Measurements from ENCODE around the gene MCRS1.
"Not testable (repeated sequence)": the region's sequence is repeated elsewhere in the genome, so short reads cannot be mapped to it uniquely, and the experiment has no call there.

MCRS1 gene, protein sequence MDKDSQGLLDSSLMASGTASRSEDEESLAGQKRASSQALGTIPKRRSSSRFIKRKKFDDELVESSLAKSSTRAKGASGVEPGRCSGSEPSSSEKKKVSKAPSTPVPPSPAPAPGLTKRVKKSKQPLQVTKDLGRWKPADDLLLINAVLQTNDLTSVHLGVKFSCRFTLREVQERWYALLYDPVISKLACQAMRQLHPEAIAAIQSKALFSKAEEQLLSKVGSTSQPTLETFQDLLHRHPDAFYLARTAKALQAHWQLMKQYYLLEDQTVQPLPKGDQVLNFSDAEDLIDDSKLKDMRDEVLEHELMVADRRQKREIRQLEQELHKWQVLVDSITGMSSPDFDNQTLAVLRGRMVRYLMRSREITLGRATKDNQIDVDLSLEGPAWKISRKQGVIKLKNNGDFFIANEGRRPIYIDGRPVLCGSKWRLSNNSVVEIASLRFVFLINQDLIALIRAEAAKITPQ

DNA sequence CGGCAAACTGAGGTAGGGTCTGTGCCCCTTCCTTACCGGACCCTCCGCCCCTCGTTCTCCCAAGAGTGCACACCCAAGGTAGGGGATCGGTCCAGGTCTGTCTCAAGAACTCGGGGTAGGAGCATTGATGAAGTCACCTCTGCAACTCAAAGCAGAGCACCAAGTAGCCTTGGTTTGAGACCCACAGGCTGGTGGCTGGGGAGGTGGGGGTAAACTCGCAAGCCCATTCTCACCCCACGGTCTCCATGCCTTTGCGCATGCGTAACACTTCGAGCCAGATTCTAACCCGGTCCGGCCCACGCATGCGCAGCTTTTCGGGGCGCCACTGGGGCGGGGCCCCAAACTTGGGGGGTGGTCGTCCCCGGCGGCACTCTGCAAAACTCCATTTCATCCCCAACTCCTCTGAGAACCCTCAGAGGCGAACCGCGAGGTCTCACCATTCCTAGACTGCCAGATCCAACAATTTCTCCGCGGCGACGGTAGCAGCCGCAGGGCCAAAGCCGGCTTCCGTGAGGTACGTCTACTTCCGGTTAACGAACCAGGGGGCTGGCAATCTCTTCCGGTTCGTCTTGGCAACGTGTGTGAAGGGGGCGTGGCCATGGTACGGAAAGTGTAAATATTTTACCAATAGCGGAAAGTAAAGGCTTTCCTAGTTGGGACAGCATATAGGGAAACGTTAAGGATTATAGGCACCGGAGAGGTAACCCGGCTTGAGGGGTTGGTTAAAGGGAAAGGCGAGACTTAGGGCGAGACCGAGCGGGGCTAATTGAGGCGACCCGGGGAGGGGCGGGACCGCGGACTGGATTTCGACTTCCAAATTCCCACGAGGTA is at the start of gene MCRS1:
TSS of gene MCRS1 (minus strand) at position 532 of the 831 bp plus-strand sequence. CDS start 1,411 bp downstream, outside the sequence.
- DNase-seq, result peak; percentile 71

- no peak for DNase-seq
Observed at GRCh38 chr12:49616533-49617219, 48.7 kb upstream of the MCRS1 start.

DNA sequence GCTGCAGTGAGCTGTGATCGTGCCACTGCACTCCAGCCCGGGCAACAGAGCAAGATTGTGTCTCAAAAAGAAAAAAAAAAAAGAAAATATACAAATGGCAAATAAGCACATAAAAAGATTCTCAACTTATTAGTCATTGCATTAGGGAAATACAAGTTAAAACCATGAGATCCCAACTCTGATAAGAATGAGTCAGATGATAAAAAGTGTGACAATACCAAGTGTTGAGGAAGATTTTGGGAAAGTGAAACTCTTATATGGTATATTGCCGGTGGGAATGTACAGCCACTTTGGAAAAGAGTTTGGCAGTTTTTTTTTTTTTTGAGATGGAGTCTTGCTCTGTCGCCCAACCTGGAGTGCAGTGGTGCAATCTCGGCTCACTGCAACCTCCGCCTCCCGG is 47.8 kb upstream of the MCRS1 start:
- no peak for DNase-seq

DNA sequence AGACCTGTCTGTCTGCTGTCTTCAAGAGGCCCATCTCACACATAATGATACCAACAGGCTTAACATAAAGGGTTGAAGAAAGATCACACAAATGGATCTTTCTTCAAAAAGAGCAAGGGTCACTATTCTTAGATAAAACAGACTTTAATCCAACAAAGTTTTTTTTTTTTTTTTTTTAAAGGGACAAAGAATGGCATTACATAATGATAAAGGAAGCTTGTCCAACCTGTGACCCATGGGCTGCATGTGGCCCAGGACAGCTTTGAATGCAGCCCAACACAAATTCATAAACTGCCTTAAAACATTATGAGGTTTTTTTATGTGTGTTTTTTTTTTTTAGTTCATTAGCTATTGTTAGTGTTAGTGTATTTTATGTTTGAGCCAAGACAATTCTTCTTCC is 44.3 kb upstream of the MCRS1 start:
- DNase-seq, result no peak

DNA sequence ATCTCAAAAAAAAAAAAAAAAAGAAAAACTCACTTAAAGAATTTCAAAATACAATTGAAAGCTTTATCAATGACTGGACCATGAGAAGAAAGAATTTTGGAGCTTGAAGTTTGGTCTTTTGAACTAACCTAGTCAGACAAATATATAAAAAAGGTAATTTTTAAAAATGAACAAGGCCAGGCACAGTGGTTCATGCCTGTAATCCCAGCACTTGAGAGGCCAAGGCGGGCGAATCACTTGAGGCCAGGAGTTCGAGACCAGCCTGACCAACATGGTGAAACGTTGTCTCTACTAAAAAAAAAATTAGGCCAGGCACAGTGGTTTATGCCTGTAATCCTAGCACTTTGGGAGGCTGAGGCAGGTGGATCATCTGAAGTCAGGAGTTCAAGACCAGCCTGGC is 42.8 kb upstream of the MCRS1 start:
- DNase-seq, result not testable (repeated sequence)

DNA sequence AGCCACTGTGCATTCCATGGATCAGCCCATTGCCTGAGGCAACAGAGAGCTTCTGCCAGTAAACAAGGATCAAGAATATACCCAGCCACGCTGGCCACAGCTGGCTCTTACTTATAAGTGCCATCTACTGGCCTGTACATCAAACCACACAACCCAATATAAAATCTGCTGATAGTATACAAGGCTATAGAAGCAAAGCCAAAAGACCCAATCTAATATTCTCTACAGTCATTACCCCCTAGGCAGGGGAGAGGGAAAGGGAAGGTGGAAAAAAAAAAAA is 41.9 kb upstream of the MCRS1 start:
- DNase-seq, result no peak

DNA sequence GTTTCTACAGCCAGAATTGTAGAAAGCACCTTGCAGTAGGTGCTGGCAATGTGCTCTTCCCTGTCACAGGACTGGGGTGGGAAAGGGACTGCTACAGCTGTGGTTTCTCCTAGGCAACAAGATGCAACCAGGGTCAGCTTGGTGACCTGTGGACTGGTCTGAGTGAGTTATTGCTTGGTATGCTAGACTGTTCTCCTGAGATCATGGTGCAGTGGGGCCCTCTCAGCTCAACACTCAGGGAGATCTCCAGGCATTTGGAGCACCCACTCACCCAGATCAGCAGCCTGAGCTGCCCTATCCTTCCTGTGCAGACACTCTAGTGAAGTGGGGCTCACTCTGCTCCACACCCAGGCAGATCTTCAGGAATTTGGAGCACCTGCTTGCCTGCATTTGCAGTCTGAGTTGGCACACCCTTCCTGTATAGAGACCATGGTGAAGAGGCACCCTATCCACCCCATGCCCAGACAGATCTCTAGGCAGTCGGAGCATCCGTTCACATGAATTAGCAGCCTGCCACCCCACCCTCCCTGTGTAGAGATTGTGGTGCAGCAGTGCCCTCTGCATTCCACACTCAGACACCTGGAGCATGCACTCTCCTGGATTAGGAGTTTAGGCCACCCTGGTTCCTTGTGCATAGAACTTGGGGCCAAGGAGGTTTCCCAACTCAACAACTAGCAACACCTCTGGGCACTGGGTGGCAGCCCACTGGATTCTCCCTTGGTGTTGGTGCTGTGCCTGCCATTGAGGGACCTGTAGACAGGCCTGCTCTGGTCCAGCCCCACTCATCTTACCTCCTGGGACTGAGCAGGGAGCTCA is 41.3 kb upstream of the MCRS1 start:
- DNase-seq, result no peak

- not testable (repeated sequence) for DNase-seq
Observed at GRCh38 chr12:49605539-49605938, 37.6 kb upstream of the MCRS1 start, which contains the start of gene FAM186B. Gene FAM186B, minus strand, starts transcription at chr12:49605639. Its CDS starts 162 bp downstream, at chr12:49605477.

DNA sequence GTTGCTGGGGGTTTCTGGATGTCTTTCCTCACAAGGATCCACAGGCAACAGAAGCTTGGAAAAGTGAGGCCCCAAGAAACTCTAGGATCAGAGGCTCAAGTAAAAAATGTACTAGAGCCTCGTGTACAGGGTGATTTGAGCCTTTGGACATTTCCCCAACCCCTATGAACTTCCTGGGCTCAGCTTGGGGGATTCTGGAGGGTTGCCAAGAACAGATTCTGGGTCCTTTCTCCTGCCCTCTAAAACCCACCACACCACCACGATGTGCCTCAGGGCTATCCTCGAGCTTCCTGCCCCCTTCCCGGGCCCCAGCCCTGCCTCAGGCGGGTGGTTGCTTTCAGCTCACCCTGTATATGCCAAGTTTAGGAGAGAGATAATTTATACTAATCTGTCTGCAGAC is 36.9 kb upstream of the MCRS1 start:
- DNase-seq, result no peak

- no peak for DNase-seq
Observed at GRCh38 chr12:49603721-49604120, 35.8 kb upstream of the MCRS1 start.

GRCh38 chr12:49599961-49600360 is 32.0 kb upstream of the MCRS1 start:
- no peak for DNase-seq

DNA sequence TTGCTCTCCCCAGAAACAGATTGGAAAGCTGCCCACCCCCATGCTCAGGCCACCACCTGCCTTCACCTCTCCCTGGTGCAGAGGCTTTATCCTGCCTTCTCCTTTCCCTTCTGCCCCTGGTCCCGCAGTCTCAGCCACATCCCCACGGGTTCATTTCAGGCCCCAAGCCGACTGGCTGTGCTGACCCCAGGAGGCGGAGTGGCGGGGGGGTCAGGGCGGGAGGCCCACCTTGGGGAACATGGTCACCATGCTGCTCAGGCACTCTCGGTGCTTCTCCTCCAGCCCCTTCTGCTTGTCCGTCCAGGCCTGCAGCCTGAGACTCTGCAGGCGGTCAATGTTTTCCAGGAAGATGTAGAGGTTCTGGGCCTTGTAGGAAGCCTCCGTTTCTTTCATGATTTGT is 30.6 kb upstream of the MCRS1 start:
- DNase-seq, result no peak

- DNase-seq, result no peak
Observed at GRCh38 chr12:49588721-49589516, 21.0 kb upstream of the MCRS1 start.

DNA sequence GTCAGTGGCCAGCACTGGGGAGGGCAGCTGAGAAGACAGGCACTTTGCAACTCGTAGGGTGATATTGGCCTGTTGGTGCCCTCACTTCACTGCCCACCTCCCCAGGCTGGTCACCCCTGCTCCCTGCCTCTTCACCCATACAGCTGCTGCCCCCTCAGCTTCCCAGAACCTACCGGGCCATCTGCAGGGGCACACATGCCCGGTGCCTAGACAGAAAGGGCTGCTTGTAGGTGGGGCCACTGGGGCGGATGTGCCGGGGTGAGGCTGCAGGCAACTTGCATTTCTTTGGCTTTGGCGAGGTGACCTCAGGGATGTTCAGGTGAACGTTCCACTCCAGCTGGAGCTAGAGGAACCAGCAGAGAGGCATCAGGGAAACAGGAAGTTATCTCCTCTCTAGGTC is 20.3 kb upstream of the MCRS1 start:
- DNase-seq, result no peak

DNA sequence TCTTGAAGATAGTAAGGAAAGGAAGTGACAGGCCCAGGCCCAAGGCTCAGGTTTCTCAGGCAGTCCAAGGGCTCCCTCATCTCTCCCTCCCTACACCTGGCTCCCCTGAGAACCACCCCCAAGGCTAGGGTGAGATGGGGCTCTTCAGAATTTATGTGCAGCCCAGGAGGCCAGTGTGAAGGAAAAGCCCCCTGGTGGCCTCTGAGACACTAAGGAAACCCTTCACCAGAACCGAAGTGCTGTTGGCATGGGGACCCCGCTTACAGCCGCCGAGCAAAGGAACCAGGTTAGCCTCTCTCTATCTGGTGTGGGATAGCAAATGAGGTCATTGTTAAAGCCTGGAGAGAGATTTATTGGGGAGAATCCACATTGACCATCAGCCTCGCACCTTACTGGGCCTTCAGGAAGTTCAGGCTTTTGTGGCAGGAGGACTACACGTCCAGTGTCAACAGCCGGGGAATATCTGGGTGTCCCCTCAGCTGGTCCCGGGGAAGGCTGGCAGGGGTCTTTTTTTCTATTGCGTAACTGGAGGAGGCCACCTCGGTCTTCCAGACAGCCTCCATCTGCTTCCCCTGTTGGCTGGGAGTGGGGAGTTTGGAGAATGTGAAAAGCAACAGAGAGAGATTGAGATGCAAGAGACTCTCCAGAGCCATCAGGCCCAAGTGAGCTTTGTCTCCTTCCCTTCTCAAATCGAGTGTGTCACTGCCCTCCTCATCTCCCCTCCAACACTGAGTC is 19.4 kb upstream of the MCRS1 start:
- no peak for DNase-seq

DNA sequence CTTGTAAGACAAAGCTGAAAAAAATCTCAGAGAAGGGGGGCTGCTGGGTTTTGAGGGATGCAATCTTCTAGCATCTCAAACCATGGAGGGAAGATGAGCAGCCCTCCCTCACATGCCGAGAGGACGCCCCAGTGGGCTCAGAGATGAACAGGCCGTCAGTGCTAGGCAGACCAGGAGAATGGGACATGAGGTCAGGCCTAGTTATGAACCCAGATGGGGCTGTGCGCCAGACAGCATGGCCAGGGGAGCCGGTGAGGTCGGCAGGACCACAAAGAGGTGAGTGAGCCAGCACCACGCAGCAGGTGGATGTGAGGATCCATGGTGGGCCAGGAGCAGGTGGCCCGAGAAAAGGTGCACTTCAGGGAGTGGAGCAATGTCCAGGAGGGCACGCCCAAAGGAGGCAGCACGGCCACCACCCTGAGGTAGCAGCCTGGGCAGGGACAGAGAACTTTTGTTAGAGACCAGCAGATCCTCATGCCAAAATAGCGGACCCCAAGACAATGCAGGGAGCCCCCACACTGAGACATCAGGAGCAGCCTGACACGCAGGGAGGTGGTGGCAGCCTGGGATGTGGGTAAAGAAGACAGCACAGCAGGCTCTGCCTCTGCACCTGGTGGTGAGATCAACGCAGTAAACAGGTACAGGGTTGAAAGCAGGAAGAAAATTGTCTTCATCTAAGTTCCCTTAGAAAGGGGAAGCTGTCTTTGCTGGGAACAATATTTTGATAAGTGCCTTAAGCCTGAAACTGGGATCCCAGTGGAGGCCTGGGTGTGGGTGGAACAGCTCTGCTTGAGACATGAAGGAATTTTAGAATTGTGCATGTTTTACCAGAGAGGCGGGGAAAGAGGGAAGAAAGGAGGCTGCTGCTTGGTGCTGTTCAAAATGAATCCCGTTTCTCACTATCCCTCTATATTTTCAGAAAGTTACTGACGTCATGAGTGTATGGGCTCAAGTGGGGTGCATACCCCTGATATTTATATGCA is 17.8 kb upstream of the MCRS1 start:
- no peak for DNase-seq

GRCh38 chr12:49584591-49584990 is 16.6 kb upstream of the MCRS1 start:
- no peak for DNase-seq

GRCh38 chr12:49583366-49584094 is 15.6 kb upstream of the MCRS1 start:
- DNase-seq, result no peak

- no peak for DNase-seq
Observed at GRCh38 chr12:49582850-49583249, 14.9 kb upstream of the MCRS1 start.

Data from GF-D8 (cell line).